Neural cell (in vitro differentiated cells): ENCODE measurements around the gene FUT8. TPM values are rescaled to one million over a fixed set of nuclear protein-coding genes. Genes with fewer than 3 reads are reported as not detected.

Experiments used
- H2AFZ ChIP-seq: fragments of 200-600, 300-800 bp; sonication (generic), shearing (Covaris generic); 2 replicates; pipeline ENCODE4 v1.6.0; 2014; ENCODE audit warnings: low read depth, mild to moderate bottlenecking, antibody characterized with exemption, low read length, moderate library complexity
- H3F3A ChIP-seq: fragments of 200-600 bp; shearing (Covaris generic); 2 replicates; pipeline ENCODE4 v1.6.1; 2016; ENCODE audit warnings: mild to moderate bottlenecking, moderate library complexity, mixed read lengths, antibody characterized with exemption, low read length; ENCODE audit not compliant: insufficient read depth, poor library complexity, severe bottlenecking
- H3K27ac ChIP-seq: fragments of 200-600, 300-800 bp; sonication (generic), shearing (Covaris generic); 2 replicates; pipeline ENCODE4 v1.5.1; 2014; ENCODE audit warnings: mild to moderate bottlenecking, low read length, moderate library complexity
- H3K27me3 ChIP-seq: fragments of 300-800, 200-600 bp; sonication (generic), shearing (Covaris generic); 2 replicates; pipeline ENCODE4 v1.6.0; 2014; ENCODE audit warnings: mild to moderate bottlenecking, low read depth, low read length, moderate library complexity; ENCODE audit not compliant: insufficient read depth
- H3K36me3 ChIP-seq: fragments of 300-800, 200-600 bp; sonication (generic), shearing (Covaris generic); 2 replicates; pipeline ENCODE4 v1.5.1; 2014; ENCODE audit warnings: mild to moderate bottlenecking, antibody characterized with exemption, low read length, moderate library complexity; ENCODE audit not compliant: insufficient read depth
- H3K4me2 ChIP-seq: fragments of 300-800, 200-600 bp; sonication (generic), shearing (Covaris generic); 2 replicates; pipeline ENCODE4 v1.6.0; 2014; ENCODE audit warnings: mild to moderate bottlenecking, low read length
- H3K4me3 ChIP-seq: fragments of 300-800, 200-600 bp; sonication (generic), shearing (Covaris generic); 2 replicates; pipeline ENCODE4 v1.5.1; 2014; ENCODE audit warnings: mild to moderate bottlenecking, low read length, moderate library complexity
- H3K79me2 ChIP-seq: fragments of 200-600 bp; shearing (Covaris generic); replicated peaks from 2 replicates; pipeline ENCODE4 v1.6.0; 2014; ENCODE audit warnings: mild to moderate bottlenecking, low read length, moderate library complexity; ENCODE audit not compliant: insufficient read depth
- H3K9ac ChIP-seq: fragments of 300-800, 200-600 bp; sonication (generic), shearing (Covaris generic); 2 replicates; pipeline ENCODE4 v1.6.1; 2016; ENCODE audit warnings: mild to moderate bottlenecking, low read length, mixed read lengths
- H3K9me2 ChIP-seq: fragments of 200-600 bp; shearing (Covaris generic); 2 replicates; pipeline ENCODE4 v1.6.1; 2016; ENCODE audit warnings: mild to moderate bottlenecking, low read length, mixed read lengths; ENCODE audit not compliant: insufficient read depth
- H3K9me3 ChIP-seq: fragments of 200-600, 300-800 bp; sonication (generic), shearing (Covaris generic); 2 replicates; pipeline ENCODE4 v1.6.1; 2016; ENCODE audit warnings: mild to moderate bottlenecking, mixed run types, low read length, moderate library complexity, mixed read lengths
- H4K20me1 ChIP-seq: fragments of 200-600 bp; shearing (Covaris generic); 2 replicates; pipeline ENCODE4 v1.6.1; 2016; ENCODE audit warnings: mild to moderate bottlenecking, mixed run types; ENCODE audit not compliant: insufficient read depth
- CTCF ChIP-seq: fragments of 450-650 bp; IDR thresholded peaks from 2 replicates; pipeline ENCODE4 v1.5.1; 2014; ENCODE audit warnings: antibody characterized with exemption, mild to moderate bottlenecking, moderate library complexity; ENCODE audit not compliant: poor library complexity, severe bottlenecking
- EP300 ChIP-seq: fragments of 450-650 bp; conservative IDR thresholded peaks from 2 replicates; pipeline ENCODE4 v1.6.1; 2014; ENCODE audit warnings: antibody characterized with exemption, mild to moderate bottlenecking, moderate library complexity; ENCODE audit not compliant: poor library complexity, severe bottlenecking
- EZH2 ChIP-seq: fragments of 200-600, 300-800 bp; shearing (Covaris generic), sonication (generic); IDR thresholded peaks from 2 replicates; pipeline ENCODE4 v1.6.1; 2014; ENCODE audit warnings: antibody characterized with exemption, low read length, borderline replicate concordance, mild to moderate bottlenecking; ENCODE audit not compliant: insufficient read depth, poor library complexity, severe bottlenecking
- MXI1 ChIP-seq: fragments of 450-650 bp; conservative IDR thresholded peaks from 2 replicates; pipeline ENCODE4 v1.6.1; 2014; ENCODE audit warnings: antibody characterized with exemption, mild to moderate bottlenecking; ENCODE audit not compliant: poor library complexity, severe bottlenecking
- POLR2AphosphoS5 ChIP-seq: IDR thresholded peaks from 2 replicates; pipeline ENCODE4 v1.6.1; 2012
- RAD21 ChIP-seq: fragments of 450-650 bp; conservative IDR thresholded peaks from 2 replicates; pipeline ENCODE4 v1.6.1; 2014; ENCODE audit warnings: antibody characterized with exemption, mild to moderate bottlenecking, moderate library complexity
- REST ChIP-seq: IDR thresholded peaks from 2 replicates; pipeline ENCODE4 v1.6.1; 2012; ENCODE audit warnings: borderline replicate concordance
- SMC3 ChIP-seq: fragments of 450-650 bp; conservative IDR thresholded peaks from 2 replicates; pipeline ENCODE4 v1.6.1; 2014; ENCODE audit warnings: antibody characterized with exemption, mild to moderate bottlenecking, moderate library complexity; ENCODE audit not compliant: poor library complexity
- TAF1 ChIP-seq: IDR thresholded peaks from 2 replicates; pipeline ENCODE4 v1.6.1; 2012; ENCODE audit warnings: low read depth
- polyA plus RNA-seq: library from polyadenylated mRNA; depleted of rRNA; stranded (reverse); fragments of >200 nt; gene quantifications from 2 replicates; pipeline ENCODE4 v1.2.3, GENCODE V29; 2014

FUT8 gene
- polyA plus RNA-seq, 1 donor from 2014 or later = 72.8 TPM

GRCh38 chr14:65444230-65444629, 31.7 kb downstream of the FUT8 start:
- Histone ChIP-seq H3K4me3 (no peak overlapping the region), H3K9me3 (no peaks in the 10 kb centered on the region), H3K79me2 (peaks cover 37% of the 10 kb centered on the region), H3K27me3 (no peaks in the 10 kb centered on the region), H3K4me2 (no peak overlapping the region), H2AFZ (no peak overlapping the region), H3K27ac (no peak overlapping the region), H3K36me3 (no peaks in the 10 kb centered on the region), H4K20me1 (no peaks in the 10 kb centered on the region), H3K9me2 (no peaks in the 10 kb centered on the region), H3F3A (no peaks in the 10 kb centered on the region), H3K9ac (no peak overlapping the region)
- TF ChIP-seq SMC3 (no peak), REST (no peak), POLR2AphosphoS5 (no peak), EP300 (no peak), CTCF (no peak), TAF1 (no peak), EZH2 (no peak), RAD21 (no peak), MXI1 (no peak)

GRCh38 chr14:65446159-65446558, 33.6 kb downstream of the FUT8 start:
- Histone ChIP-seq H3K36me3 (no peaks in the 10 kb centered on the region), H3K79me2 (peaks cover 24% of the 10 kb centered on the region), H3K9me2 (no peaks in the 10 kb centered on the region), H3K27me3 (no peaks in the 10 kb centered on the region), H2AFZ (no peak overlapping the region), H3K4me3 (no peak overlapping the region), H3K9me3 (no peaks in the 10 kb centered on the region), H3K9ac (no peak overlapping the region), H3K27ac (no peak overlapping the region), H3K4me2 (no peak overlapping the region), H3F3A (no peaks in the 10 kb centered on the region), H4K20me1 (no peaks in the 10 kb centered on the region)
- TF ChIP-seq REST (no peak), RAD21 (no peak), SMC3 (no peak), CTCF (no peak), POLR2AphosphoS5 (no peak), TAF1 (no peak), MXI1 (no peak), EZH2 (no peak), EP300 (no peak)
